ENCODE results near the gene ALDH1L2.
A peak's percentile ranks its signal among the peaks of the same experiment; 100 is the strongest.

Gene ALDH1L2

GRCh38 chr12:105053116-105053572 is 31.1 kb downstream of the ALDH1L2 start:
- no peak overlapping the region for H3K4me3 ChIP-seq (ENCODE audit: low read depth, low read length)
- no peak overlapping the region for H3K27ac ChIP-seq (ENCODE audit: extremely low read depth, low read depth, low read length)
- TF ChIP-seq ZNF837 (tag by site-specific recombination; IDR thresholded peaks at IDR 0.05), result no peak
- 0 out of 2 replicates have a peak, but pooled peaks have one; percentile 19 for TF ChIP-seq ZBTB20 (tag by site-specific recombination; IDR thresholded peaks at IDR 0.05)
- peak; percentile 79 for TF ChIP-seq CTCF (tag by site-specific recombination; IDR thresholded peaks at IDR 0.05)
- 0 out of 2 replicates have a peak, but pooled peaks have one; percentile 54 for TF ChIP-seq ZNF660 (tag by site-specific recombination; IDR thresholded peaks at IDR 0.05)
- no peak for TF ChIP-seq IKZF3 (tag by site-specific recombination; IDR thresholded peaks at IDR 0.05)
- no peak for TF ChIP-seq ZNF449 (tag by site-specific recombination; IDR thresholded peaks at IDR 0.05)
- TF ChIP-seq ZNF2 (tag by site-specific recombination; IDR thresholded peaks at IDR 0.05), result 0 out of 2 replicates have a peak, but pooled peaks have one; percentile 11
- TF ChIP-seq ZNF404 (tag by site-specific recombination; IDR thresholded peaks at IDR 0.05), result no peak
- TF ChIP-seq ZSCAN16 (tag by site-specific recombination; IDR thresholded peaks at IDR 0.05), result no peak
- TF ChIP-seq PRDM1 (tag by site-specific recombination; IDR thresholded peaks at IDR 0.05), result peak; percentile 82
- peak; percentile 96 for TF ChIP-seq ZNF654 (tag by site-specific recombination; IDR thresholded peaks at IDR 0.05; ENCODE audit: low read depth)
- TF ChIP-seq ZSCAN30 (tag by site-specific recombination; IDR thresholded peaks at IDR 0.05), result 0 out of 2 replicates have a peak, but pooled peaks have one; percentile 48
- no peak for TF ChIP-seq ZNF596 (tag by site-specific recombination; IDR thresholded peaks at IDR 0.05)
- TF ChIP-seq ZBTB17 (tag by site-specific recombination; IDR thresholded peaks at IDR 0.05), result peak; percentile 75
- no peaks in the 10 kb centered on the region for H3K9me3 ChIP-seq (ENCODE audit: control insufficient read depth, insufficient read depth, low read depth, low read length)
- H3K36me3 ChIP-seq (ENCODE audit: control insufficient read depth in 2 of 2, insufficient read depth in 1 of 2, low read length in 2 of 2), result no peaks in the 10 kb centered on the region
- POLR2A ChIA-PET, result no interaction called here
- CTCF ChIA-PET, result interaction anchor here (0.5 to 5.4 kb wide), 23 partner anchors 9 to 852 kb away, joined by 3 to 40 read pairs (median 4); no protein-coding TSS in a partner anchor
- no peaks in the 10 kb centered on the region for H3K4me1 ChIP-seq (ENCODE audit: control insufficient read depth, insufficient read depth, low read length)

- no peak overlapping the region for H3K4me3 ChIP-seq (ENCODE audit: low read depth, low read length)
- ChIA-PET POLR2A (no interaction called here), CTCF (interaction anchor here (0.6 to 5.4 kb wide), 14 partner anchors 13 to 1024 kb away, joined by 3 to 40 read pairs (median 4); no protein-coding TSS in a partner anchor)
- no peak for TF ChIP-seq ZNF175 (tag by site-specific recombination; IDR thresholded peaks at IDR 0.05)
- TF ChIP-seq ZSCAN16 (tag by site-specific recombination; IDR thresholded peaks at IDR 0.05), result no peak
- TF ChIP-seq ZNF274 (IDR thresholded peaks at IDR 0.05; ENCODE audit: low read length), result no peak
- TF ChIP-seq ZNF274 (tag by site-specific recombination; IDR thresholded peaks at IDR 0.05; ENCODE audit: borderline replicate concordance), result no peak
- no peak for TF ChIP-seq TCF7L2 (IDR thresholded peaks at IDR 0.05; ENCODE audit: borderline replicate concordance, low read depth, low read length)
- no peak for TF ChIP-seq ZNF521 (tag by site-specific recombination; IDR thresholded peaks at IDR 0.05)
- TF ChIP-seq ZNF148 (tag by site-specific recombination; IDR thresholded peaks at IDR 0.05; ENCODE audit: borderline replicate concordance), result no peak
- no peak for TF ChIP-seq ZNF654 (tag by site-specific recombination; IDR thresholded peaks at IDR 0.05; ENCODE audit: low read depth)
- no peak overlapping the region for H3K27ac ChIP-seq (ENCODE audit: extremely low read depth, low read depth, low read length)
- no peaks in the 10 kb centered on the region for H3K4me1 ChIP-seq (ENCODE audit: control insufficient read depth, insufficient read depth, low read length)
- H3K9me3 ChIP-seq (ENCODE audit: control insufficient read depth, insufficient read depth, low read depth, low read length), result no peaks in the 10 kb centered on the region
- no peaks in the 10 kb centered on the region for H3K36me3 ChIP-seq (ENCODE audit: control insufficient read depth in 2 of 2, insufficient read depth in 1 of 2, low read length in 2 of 2)
These were observed 32.3 kb downstream of the ALDH1L2 start for GRCh38 chr12:105051981-105052380.

Measured in HEK293 (cell line).